MG63 (cell line): ENCODE results near the gene PTCHD4. TPM values are rescaled to one million over a fixed set of nuclear protein-coding genes. Genes with fewer than 3 reads are reported as not detected.
"Not testable (repeated sequence)": the region's sequence is repeated elsewhere in the genome, so short reads cannot be mapped to it uniquely, and the experiment has no call there.

ENCODE experiments used
- DNase-seq: peaks from one replicate; pipeline ENCODE4 v3.0.0-alpha.2; 2020
- H3K27me3 ChIP-seq: fragments of 250-450 bp; sonication (Bioruptor Pico); 2 replicates; pipeline ENCODE4 v1.5.1; 2020; ENCODE audit warnings: mild to moderate bottlenecking, moderate library complexity
- H3K36me3 ChIP-seq: fragments of 250-450 bp; sonication (Bioruptor Pico); 2 replicates; pipeline ENCODE4 v1.5.1; 2020; ENCODE audit warnings: mild to moderate bottlenecking, moderate library complexity
- H3K4me3 ChIP-seq: fragments of 250-450 bp; sonication (Bioruptor Pico); 2 replicates; pipeline ENCODE4 v1.5.1; 2020; ENCODE audit warnings: mild to moderate bottlenecking, moderate library complexity
- H3K9me3 ChIP-seq: fragments of 250-450 bp; sonication (Bioruptor Pico); 2 replicates; pipeline ENCODE4 v1.5.1; 2020; ENCODE audit warnings: mild to moderate bottlenecking, moderate library complexity
- total RNA-seq: library from RNA; depleted of rRNA; stranded (reverse); fragments of >200 nt; shearing (Covaris generic); gene quantifications from 2 replicates; pipeline ENCODE4 v1.2.3, GENCODE V29; 2014; ENCODE audit warnings: low replicate concordance

Gene PTCHD4
- total RNA-seq, 1 experiment from 2014 or later, result not detected

DNA sequence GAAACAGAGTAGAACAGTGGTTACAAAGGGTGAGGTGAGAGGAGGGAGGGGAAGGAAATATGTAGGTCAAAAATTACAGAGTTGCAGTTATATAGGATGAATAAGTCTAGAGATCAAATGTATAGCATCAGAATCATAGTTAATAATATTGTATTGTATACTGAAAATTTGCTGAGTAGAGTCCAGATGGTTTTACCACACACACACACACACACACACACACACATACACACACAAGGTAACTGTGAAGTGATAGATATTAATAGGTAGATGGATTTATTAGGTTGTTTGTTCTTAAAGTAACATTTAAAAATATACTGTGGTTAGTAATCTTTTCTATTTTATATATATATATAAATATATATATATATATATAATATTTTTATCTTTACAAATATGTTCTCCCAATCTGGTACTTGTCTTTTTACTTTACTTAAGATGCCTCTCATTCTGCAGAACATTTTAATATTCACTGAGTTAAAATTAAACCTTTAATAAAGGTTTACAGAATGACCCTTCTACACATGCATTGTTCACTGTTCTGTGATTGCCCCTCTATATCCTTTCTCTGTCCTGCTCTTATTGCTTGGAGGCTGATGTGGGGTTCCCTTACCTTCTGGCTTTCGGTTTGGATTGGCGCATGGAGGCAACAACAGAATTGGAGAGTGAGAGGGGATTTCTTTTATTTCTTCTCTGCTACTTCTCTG lies 408 bp downstream of the PTCHD4 start:
- DNase-seq, result no peak
- H3K9me3 ChIP-seq, result 0 out of 2 replicates have a peak, but pooled peaks cover 2% of the 10 kb centered on the region
- no peak overlapping the region for H3K4me3 ChIP-seq
- no peaks in the 10 kb centered on the region for H3K27me3 ChIP-seq
- no peaks in the 10 kb centered on the region for H3K36me3 ChIP-seq

GRCh38 chr6:48109944-48110343 lies 1.1 kb downstream of the PTCHD4 start:
- Histone ChIP-seq H3K9me3 (0 out of 2 replicates have a peak, but pooled peaks cover 2% of the 10 kb centered on the region), H3K4me3 (no peak overlapping the region), H3K27me3 (no peaks in the 10 kb centered on the region), H3K36me3 (no peaks in the 10 kb centered on the region)
- DNase-seq, result no peak

DNA sequence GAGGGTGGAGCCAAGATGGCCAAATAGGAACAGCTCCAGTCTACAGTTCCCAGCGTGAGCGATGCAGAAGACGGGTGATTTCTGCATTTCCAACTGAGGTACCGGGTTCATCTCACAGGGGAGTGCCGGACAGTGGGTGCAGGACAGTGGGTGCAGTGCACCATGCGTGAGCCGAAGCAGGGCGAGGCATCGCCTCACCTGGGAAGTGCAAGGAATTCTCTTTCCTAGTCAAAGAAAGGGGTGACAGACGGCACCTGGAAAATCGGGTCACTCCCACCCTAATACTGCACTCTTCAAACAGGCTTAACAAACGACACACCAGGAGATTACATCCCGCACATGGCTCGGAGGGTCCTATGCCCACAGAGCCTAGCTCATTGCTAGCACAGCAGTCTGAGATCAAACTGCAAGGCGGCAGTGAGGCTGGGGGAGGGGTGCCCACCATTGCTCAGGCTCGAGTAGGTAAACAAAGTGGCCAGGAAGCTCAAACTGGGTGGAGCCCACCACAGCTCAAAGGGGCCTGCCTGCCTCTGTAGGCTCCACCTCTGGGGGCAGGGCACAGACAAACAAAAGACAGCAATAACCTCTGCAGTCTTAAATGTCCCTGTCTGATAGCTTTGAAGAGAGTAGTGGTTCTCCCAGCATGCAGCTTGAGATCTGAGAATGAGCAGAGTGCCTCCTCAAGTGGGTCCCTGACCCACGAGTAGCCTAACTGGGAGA lies 8.4 kb downstream of the PTCHD4 start:
- not testable (repeated sequence) for H3K9me3 ChIP-seq, DNase-seq, H3K36me3 ChIP-seq, H3K27me3 ChIP-seq, H3K4me3 ChIP-seq

- no peak overlapping the region for H3K4me3 ChIP-seq
- no peaks in the 10 kb centered on the region for H3K27me3 ChIP-seq
- H3K36me3 ChIP-seq, result no peaks in the 10 kb centered on the region
- peaks cover 2% of the 10 kb centered on the region; the same call in 1 of the 2 replicates for H3K9me3 ChIP-seq
- DNase-seq, result no peak
Measured at GRCh38 chr6:48101290-48101689, 9.7 kb downstream of the PTCHD4 start.

DNA sequence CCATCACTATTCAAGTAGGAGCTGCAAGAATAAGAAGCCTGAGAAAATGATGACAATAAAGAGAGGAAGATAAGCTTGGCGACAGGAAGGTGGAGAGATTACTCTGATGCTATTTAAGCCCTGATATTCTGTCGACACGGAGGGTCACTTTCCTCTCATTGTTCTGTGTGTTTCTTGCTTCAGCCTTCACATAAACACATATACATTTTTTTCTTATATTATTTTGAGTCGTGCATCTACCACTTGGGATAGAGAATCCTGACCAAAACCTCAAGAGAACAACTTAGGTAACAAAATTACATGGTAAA lies 10.5 kb downstream of the PTCHD4 start:
- no peak for DNase-seq
- Histone ChIP-seq H3K27me3 (no peaks in the 10 kb centered on the region), H3K9me3 (no peaks in the 10 kb centered on the region; the same call in 1 of the 2 replicates), H3K4me3 (no peak overlapping the region), H3K36me3 (no peaks in the 10 kb centered on the region)

DNA sequence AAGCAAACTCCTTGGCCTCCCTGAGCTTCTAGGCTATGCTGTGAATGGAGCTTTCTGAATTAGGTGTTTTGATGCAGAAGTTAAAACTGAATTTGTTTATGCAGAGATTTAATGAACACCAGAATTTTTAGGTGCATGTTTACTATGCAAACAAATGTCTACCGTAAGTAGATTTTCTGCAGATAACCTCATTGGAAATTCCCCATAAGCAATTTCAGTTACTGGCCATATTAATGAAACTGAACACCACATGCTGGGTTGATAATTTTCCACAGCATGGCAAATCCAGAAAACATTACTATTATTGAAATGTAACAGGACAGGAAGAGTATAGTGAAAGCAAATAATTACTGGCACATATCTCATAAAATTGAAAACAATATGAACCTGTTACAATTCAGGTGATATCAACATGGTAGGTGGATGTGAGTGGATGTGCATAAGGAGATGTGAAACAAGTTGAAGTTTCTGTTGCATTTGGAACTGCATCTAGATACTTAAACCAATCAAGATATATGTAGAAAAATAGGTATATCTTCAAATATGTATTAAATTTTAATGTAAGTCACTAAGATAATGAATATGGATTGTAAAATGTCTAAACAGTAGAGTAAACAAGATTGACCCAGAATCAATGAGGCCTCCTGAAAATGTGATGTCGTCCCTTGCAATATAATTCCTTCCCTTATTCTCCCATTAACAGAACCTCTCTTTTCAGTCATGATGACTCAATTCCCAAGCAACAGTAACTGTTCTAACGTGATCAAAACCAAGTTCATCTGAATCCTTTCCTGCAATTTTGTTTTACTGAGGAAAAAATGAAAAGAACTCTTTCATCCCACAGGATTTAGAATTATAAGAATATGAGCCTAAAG lies 11.0 kb downstream of the PTCHD4 start:
- Histone ChIP-seq H3K4me3 (no peak overlapping the region), H3K9me3 (no peaks in the 10 kb centered on the region; the same call in 1 of the 2 replicates), H3K27me3 (no peaks in the 10 kb centered on the region), H3K36me3 (no peaks in the 10 kb centered on the region)
- DNase-seq, result no peak

DNA sequence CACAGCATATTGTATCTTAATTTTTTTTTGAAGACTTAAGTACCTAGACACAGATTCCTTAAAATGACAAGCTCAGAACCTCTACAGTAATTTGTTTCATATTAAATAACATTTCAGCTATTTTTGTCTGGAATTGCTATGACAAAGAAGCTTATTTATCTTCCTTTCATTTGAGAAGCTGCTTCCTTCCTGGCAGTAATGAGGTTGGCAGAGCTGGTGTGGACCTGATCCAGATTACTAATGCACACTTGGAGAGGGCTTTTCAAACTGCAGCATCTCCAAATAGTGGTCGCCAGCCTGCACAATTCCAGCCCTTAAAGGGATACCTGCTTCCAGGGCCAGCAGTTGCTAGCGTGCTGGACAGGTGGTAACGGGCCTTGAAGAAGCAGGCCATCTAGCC lies 12.1 kb downstream of the PTCHD4 start:
- Histone ChIP-seq H3K36me3 (no peaks in the 10 kb centered on the region), H3K27me3 (no peaks in the 10 kb centered on the region), H3K9me3 (no peaks in the 10 kb centered on the region; the same call in 1 of the 2 replicates), H3K4me3 (no peak overlapping the region)
- peak; percentile 83 for DNase-seq

DNA sequence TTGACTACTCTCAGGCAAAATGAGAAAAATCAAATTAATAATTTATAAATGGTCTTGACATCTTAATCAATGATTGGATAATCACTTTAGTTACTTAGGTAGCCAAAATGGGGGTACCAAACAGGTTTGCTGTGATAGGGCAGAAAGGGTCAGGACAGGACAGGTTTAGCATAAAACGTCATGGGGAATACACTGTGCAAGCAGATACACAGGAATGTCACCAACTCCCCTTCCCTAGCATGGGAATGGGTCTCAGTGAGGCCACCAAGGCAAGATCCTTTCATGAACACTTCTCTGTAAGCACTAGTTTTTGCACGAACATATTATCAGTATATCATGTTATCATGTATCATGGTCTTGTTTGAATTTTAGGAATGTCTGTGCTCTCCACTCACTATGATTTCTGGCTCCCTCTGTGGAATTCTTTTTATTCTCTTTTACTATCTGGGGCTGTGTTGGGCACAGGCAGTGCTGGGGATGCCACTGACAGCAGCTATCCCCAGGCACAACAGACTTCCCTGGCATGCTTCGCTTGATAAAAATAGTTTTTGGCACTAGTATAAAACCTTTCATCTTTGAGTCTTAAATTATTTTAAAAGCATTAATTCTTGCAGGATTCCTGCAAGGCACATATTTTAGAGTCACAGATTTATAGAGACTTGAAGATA lies 18.3 kb downstream of the PTCHD4 start:
- H3K36me3 ChIP-seq, result no peaks in the 10 kb centered on the region
- no peaks in the 10 kb centered on the region for H3K27me3 ChIP-seq
- DNase-seq, result no peak
- no peak overlapping the region for H3K4me3 ChIP-seq
- H3K9me3 ChIP-seq, result no peaks in the 10 kb centered on the region

GRCh38 chr6:48090546-48090945 lies 20.5 kb downstream of the PTCHD4 start:
- Histone ChIP-seq H3K36me3 (no peaks in the 10 kb centered on the region), H3K4me3 (no peak overlapping the region), H3K9me3 (no peaks in the 10 kb centered on the region), H3K27me3 (no peaks in the 10 kb centered on the region)
- DNase-seq, result no peak

- no peak for DNase-seq
- peaks cover 4% of the 10 kb centered on the region; the same call in 1 of the 2 replicates for H3K9me3 ChIP-seq
- no peak overlapping the region for H3K4me3 ChIP-seq
- no peaks in the 10 kb centered on the region for H3K27me3 ChIP-seq
- H3K36me3 ChIP-seq, result no peaks in the 10 kb centered on the region
Measured at GRCh38 chr6:48087448-48087847, 23.5 kb downstream of the PTCHD4 start.

- H3K27me3 ChIP-seq, result no peaks in the 10 kb centered on the region
- DNase-seq, result no peak
- H3K4me3 ChIP-seq, result no peak overlapping the region
- H3K9me3 ChIP-seq, result peaks cover 4% of the 10 kb centered on the region; the same call in 1 of the 2 replicates
- H3K36me3 ChIP-seq, result no peaks in the 10 kb centered on the region
Measured at GRCh38 chr6:48086187-48086586, 24.8 kb downstream of the PTCHD4 start.

- DNase-seq, result no peak
- Histone ChIP-seq H3K9me3 (peaks cover 4% of the 10 kb centered on the region; the same call in 1 of the 2 replicates), H3K27me3 (no peaks in the 10 kb centered on the region), H3K4me3 (no peak overlapping the region), H3K36me3 (no peaks in the 10 kb centered on the region)
Measured at GRCh38 chr6:48085131-48085741, 25.8 kb downstream of the PTCHD4 start.

DNA sequence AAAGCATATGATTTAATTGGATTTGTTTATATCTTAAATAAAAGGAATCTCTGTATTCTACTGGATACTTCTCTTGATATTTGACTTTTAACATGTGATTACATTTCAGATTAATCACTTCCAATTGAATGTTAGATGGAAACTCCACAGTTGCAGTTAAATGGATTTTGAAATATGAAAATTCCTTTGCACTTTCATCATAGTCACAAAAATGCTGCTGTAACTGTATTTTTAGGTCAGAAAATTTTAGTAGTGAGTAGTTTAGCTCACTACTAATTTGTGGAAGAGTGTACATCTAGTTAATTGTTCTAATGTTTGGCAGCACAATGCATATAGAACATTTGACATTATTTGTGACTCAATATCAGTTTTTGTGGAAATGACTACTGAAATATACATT lies 26.8 kb downstream of the PTCHD4 start:
- no peak for DNase-seq
- Histone ChIP-seq H3K36me3 (no peaks in the 10 kb centered on the region), H3K4me3 (no peak overlapping the region), H3K9me3 (peaks cover 4% of the 10 kb centered on the region; the same call in 1 of the 2 replicates), H3K27me3 (no peaks in the 10 kb centered on the region)

- H3K36me3 ChIP-seq, result no peaks in the 10 kb centered on the region
- H3K9me3 ChIP-seq, result peaks cover 15% of the 10 kb centered on the region; the same call in 1 of the 2 replicates
- no peaks in the 10 kb centered on the region for H3K27me3 ChIP-seq
- H3K4me3 ChIP-seq, result no peak overlapping the region
- no peak for DNase-seq
Measured at GRCh38 chr6:48080227-48081009, 30.6 kb downstream of the PTCHD4 start.

GRCh38 chr6:48078120-48078519 lies 32.9 kb downstream of the PTCHD4 start:
- Histone ChIP-seq H3K9me3 (peaks cover 10% of the 10 kb centered on the region; the same call in 1 of the 2 replicates), H3K4me3 (no peak overlapping the region), H3K27me3 (no peaks in the 10 kb centered on the region), H3K36me3 (no peaks in the 10 kb centered on the region)
- DNase-seq, result no peak
